ENCODE measurements around the gene CCND1.

Gene CCND1

DNA sequence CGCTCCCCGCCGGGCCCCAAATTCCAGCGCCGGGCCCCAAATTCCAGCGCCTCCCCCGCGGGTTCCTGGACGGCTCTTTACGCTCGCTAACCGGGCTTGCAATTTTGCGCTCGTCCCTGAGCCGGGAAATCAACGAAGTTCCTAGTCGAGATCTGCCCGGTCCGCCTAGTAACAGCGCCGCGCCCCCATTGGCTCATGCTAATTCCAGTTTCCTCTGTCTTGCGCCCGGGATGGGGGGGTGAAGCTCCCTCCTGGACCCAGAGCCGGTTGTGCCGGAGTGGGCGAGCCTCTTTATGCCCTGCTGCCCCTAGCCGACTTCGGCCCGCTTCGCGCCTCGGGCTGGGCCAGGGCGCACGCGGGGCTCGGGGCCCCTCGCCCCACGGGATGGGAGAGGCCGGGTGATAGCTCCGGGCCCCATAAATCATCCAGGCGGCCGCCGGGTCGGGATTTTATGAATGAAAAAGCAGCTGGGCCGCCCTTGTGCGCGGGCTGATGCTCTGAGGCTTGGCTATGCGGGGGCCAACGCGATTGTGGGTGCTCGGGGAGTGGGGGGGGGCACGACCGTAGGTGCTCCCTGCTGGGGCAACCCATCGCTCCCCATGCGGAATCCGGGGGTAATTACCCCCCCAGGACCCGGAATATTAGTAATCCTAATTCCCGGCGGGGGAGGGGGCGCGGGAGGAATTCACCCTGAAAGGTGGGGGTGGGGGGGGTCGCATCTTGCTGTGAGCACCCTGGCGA is 1.8 kb upstream of the CCND1 start:
- Histone ChIP-seq H3K9me3 (no peaks in the 10 kb centered on the region), H3K4me1 (ENCODE audit: control insufficient read depth in 1 of 2, insufficient read depth in 1 of 2, low read depth in 1 of 2, low read length in 1 of 2) (peaks cover 13 to 47% of the 10 kb centered on the region in 2 experiments), H3K27ac (no peak overlapping the region), H3K27me3 (peaks cover 100% of the 10 kb centered on the region), H3K36me3 (no peaks in the 10 kb centered on the region), H3K4me3 (ENCODE audit: low read depth in 1 of 2, low read length in 1 of 2) (no peak overlapping the region)
- TF ChIP-seq, protein P1, sequence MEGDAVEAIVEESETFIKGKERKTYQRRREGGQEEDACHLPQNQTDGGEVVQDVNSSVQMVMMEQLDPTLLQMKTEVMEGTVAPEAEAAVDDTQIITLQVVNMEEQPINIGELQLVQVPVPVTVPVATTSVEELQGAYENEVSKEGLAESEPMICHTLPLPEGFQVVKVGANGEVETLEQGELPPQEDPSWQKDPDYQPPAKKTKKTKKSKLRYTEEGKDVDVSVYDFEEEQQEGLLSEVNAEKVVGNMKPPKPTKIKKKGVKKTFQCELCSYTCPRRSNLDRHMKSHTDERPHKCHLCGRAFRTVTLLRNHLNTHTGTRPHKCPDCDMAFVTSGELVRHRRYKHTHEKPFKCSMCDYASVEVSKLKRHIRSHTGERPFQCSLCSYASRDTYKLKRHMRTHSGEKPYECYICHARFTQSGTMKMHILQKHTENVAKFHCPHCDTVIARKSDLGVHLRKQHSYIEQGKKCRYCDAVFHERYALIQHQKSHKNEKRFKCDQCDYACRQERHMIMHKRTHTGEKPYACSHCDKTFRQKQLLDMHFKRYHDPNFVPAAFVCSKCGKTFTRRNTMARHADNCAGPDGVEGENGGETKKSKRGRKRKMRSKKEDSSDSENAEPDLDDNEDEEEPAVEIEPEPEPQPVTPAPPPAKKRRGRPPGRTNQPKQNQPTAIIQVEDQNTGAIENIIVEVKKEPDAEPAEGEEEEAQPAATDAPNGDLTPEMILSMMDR (IDR thresholded peaks at IDR 0.05) = no peak

DNA sequence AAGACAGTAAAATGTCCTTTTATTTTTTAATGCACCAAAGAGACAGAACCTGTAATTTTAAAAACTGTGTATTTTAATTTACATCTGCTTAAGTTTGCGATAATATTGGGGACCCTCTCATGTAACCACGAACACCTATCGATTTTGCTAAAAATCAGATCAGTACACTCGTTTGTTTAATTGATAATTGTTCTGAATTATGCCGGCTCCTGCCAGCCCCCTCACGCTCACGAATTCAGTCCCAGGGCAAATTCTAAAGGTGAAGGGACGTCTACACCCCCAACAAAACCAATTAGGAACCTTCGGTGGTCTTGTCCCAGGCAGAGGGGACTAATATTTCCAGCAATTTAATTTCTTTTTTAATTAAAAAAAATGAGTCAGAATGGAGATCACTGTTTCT is 1.1 kb upstream of the CCND1 start:
- Histone ChIP-seq H3K36me3 (no peaks in the 10 kb centered on the region), H3K27ac (no peak overlapping the region), H3K27me3 (peaks cover 100% of the 10 kb centered on the region), H3K4me1 (ENCODE audit: control insufficient read depth in 1 of 2, insufficient read depth in 1 of 2, low read depth in 1 of 2, low read length in 1 of 2) (peaks cover 13 to 47% of the 10 kb centered on the region in 2 experiments), H3K4me3 (ENCODE audit: low read depth in 1 of 2, low read length in 1 of 2) (no peak overlapping the region), H3K9me3 (no peaks in the 10 kb centered on the region)
- TF ChIP-seq, protein P1 (IDR thresholded peaks at IDR 0.05) = no peak

DNA sequence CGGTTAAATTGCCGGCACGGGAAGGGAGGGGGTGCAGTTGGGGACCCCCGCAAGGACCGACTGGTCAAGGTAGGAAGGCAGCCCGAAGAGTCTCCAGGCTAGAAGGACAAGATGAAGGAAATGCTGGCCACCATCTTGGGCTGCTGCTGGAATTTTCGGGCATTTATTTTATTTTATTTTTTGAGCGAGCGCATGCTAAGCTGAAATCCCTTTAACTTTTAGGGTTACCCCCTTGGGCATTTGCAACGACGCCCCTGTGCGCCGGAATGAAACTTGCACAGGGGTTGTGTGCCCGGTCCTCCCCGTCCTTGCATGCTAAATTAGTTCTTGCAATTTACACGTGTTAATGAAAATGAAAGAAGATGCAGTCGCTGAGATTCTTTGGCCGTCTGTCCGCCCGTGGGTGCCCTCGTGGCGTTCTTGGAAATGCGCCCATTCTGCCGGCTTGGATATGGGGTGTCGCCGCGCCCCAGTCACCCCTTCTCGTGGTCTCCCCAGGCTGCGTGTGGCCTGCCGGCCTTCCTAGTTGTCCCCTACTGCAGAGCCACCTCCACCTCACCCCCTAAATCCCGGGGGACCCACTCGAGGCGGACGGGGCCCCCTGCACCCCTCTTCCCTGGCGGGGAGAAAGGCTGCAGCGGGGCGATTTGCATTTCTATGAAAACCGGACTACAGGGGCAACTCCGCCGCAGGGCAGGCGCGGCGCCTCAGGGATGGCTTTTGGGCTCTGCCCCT is 529 bp upstream of the CCND1 start:
- Histone ChIP-seq H3K27ac (no peak overlapping the region), H3K4me3 (ENCODE audit: low read depth in 1 of 2, low read length in 1 of 2) (peak overlapping the region in 1 of 2 experiments; percentile 75), H3K9me3 (no peaks in the 10 kb centered on the region), H3K27me3 (peaks cover 100% of the 10 kb centered on the region), H3K4me1 (ENCODE audit: control insufficient read depth in 1 of 2, insufficient read depth in 1 of 2, low read depth in 1 of 2, low read length in 1 of 2) (peaks cover 13 to 47% of the 10 kb centered on the region in 2 experiments), H3K36me3 (no peaks in the 10 kb centered on the region)
- TF ChIP-seq, protein P1 (IDR thresholded peaks at IDR 0.05) = no peak

DNA sequence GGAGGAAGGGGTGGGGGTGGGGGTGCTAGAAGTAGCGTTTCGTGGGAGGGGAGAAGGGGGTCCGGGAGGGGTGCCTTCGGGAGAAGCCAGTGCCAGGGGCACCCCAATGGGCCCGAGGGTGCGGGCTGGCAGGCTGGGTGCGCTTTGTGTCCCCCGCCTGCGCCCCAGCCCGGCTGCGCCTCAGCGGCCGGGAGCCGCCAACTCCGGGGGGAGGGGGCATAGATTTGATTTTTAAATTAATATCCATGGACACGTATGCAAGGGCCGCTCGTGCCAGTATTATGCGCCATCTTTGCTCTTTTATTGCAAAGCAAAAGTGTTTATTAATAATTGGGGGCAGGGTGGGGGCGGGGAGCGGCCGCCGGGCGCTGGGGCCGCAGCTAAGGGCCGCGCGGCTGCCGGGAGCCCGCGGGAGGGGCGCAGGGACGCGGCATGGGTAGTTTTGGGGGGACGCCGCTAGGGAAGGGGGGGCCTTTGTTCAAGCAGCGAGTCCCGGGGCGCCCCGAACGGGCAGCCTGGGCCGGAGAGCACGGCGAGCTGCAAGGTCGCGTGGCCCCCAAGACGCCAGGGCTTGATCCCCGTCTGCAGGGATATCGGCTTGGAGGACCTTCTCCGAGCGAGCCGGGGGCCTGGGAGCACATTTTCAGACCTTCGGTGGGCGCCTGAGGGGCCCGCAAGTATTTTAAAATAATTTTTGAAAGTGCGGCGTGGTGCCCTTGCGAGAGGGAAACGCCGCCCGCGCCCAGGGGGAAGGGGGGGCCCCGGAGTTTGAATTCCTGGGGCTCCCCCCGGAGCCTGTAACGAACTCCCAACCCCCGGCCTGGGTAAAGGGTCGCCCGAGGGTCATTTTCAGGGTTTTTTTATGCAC is 959 bp downstream of the CCND1 start:
- peaks cover 89% of the 10 kb centered on the region for H3K27me3 ChIP-seq
- TF ChIP-seq, protein P1 (IDR thresholded peaks at IDR 0.05) = no peak
- no peaks in the 10 kb centered on the region for H3K9me3 ChIP-seq
- H3K4me3 ChIP-seq (ENCODE audit: low read depth in 1 of 2, low read length in 1 of 2) = peak overlapping the region; percentile 61 to 75
- peaks cover 13 to 41% of the 10 kb centered on the region in 2 experiments for H3K4me1 ChIP-seq (ENCODE audit: control insufficient read depth in 1 of 2, insufficient read depth in 1 of 2, low read depth in 1 of 2, low read length in 1 of 2)
- H3K27ac ChIP-seq = no peak overlapping the region
- no peaks in the 10 kb centered on the region for H3K36me3 ChIP-seq

DNA sequence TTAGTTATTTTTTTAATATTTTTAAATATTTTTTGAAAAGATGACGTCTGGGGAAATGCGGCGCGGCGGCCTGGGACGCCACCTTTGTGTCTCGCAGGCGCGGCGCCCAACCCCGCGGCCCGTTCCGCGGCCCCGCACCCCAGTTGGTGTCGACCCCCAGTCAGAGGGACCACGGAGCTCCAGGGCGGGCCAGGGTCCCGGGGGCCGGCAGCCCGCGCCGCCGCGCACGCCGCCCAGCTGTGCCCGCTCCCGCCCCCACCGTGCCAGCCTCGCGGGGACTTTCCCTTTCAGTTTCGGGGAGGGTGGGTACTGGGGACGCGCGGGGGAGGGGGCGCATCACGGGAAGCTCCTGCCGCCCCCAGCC is 1.6 kb downstream of the CCND1 start:
- TF ChIP-seq, protein P1 (IDR thresholded peaks at IDR 0.05) = no peak
- Histone ChIP-seq H3K27me3 (peaks cover 83% of the 10 kb centered on the region), H3K9me3 (no peaks in the 10 kb centered on the region), H3K4me3 (ENCODE audit: low read depth in 1 of 2, low read length in 1 of 2) (peak overlapping the region; percentile 61 to 75), H3K36me3 (no peaks in the 10 kb centered on the region), H3K27ac (no peak overlapping the region), H3K4me1 (ENCODE audit: control insufficient read depth in 1 of 2, insufficient read depth in 1 of 2, low read depth in 1 of 2, low read length in 1 of 2) (peaks cover 13 to 35% of the 10 kb centered on the region in 2 experiments)

Data from neutrophil (primary cell).